HUES6 (cell line): ENCODE results near the gene SHROOM1.

Source experiments
- H3K27ac ChIP-seq: 2 replicates; pipeline ENCODE4 v1.7.0; 2013; ENCODE audit warnings: low read depth, mild to moderate bottlenecking, low read length, inconsistent platforms
- H3K27me3 ChIP-seq: 2 replicates; pipeline ENCODE4 v1.6.1; 2013; ENCODE audit warnings: low read length; ENCODE audit not compliant: control insufficient read depth, insufficient read depth
- H3K36me3 ChIP-seq: 2 replicates; pipeline ENCODE4 v1.6.1; 2013; ENCODE audit warnings: low read length; ENCODE audit not compliant: control insufficient read depth, insufficient read depth
- H3K4me1 ChIP-seq: 2 replicates; pipeline ENCODE4 v1.6.1; 2013; ENCODE audit warnings: low read length; ENCODE audit not compliant: control insufficient read depth, insufficient read depth
- H3K4me3 ChIP-seq: 2 replicates; pipeline ENCODE4 v1.5.1; 2013; ENCODE audit warnings: low read depth, low read length
- H3K9ac ChIP-seq: one replicate; pipeline ENCODE4 v1.6.1; 2013; ENCODE audit warnings: mild to moderate bottlenecking, low read length
- H3K9me3 ChIP-seq: 2 replicates; pipeline ENCODE4 v1.6.1; 2013; ENCODE audit warnings: low read depth, low read length; ENCODE audit not compliant: control insufficient read depth, insufficient read depth

The SHROOM1 gene, protein sequence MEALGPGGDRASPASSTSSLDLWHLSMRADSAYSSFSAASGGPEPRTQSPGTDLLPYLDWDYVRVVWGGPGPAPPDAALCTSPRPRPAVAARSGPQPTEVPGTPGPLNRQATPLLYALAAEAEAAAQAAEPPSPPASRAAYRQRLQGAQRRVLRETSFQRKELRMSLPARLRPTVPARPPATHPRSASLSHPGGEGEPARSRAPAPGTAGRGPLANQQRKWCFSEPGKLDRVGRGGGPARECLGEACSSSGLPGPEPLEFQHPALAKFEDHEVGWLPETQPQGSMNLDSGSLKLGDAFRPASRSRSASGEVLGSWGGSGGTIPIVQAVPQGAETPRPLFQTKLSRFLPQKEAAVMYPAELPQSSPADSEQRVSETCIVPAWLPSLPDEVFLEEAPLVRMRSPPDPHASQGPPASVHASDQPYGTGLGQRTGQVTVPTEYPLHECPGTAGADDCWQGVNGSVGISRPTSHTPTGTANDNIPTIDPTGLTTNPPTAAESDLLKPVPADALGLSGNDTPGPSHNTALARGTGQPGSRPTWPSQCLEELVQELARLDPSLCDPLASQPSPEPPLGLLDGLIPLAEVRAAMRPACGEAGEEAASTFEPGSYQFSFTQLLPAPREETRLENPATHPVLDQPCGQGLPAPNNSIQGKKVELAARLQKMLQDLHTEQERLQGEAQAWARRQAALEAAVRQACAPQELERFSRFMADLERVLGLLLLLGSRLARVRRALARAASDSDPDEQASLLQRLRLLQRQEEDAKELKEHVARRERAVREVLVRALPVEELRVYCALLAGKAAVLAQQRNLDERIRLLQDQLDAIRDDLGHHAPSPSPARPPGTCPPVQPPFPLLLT

GRCh38 chr5:132830436-132831094, at the start of gene SHROOM1:
Gene SHROOM1, minus strand, starts transcription at chr5:132830647. Its CDS starts 4,507 bp downstream, at chr5:132826140.
- H3K27me3 ChIP-seq = peaks cover 65% of the 10 kb centered on the region

DNA sequence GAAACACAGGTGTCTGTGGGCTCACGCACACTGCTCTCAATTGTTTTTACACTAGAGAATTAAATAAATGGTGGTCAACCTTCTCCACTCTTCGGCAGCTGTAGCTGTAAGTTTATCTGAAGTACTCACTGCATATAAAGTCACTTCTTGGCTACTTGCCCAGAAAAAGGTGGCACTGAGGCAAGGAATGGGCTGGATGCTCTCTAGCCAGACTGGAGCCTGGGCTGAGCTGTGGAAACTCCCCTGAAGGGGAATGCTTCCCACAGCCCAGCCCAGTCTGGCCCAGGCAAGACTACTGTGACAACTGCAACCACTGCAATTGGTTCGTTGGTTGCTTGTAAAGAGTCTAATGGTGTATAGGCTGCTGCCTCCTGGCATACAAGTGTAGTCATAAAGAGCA, 47.5 kb upstream of the SHROOM1 start:
- Histone ChIP-seq H3K27ac (no peak overlapping the region), H3K4me3 (no peak overlapping the region), H3K9ac (no peak overlapping the region), H3K9me3 (no peaks in the 10 kb centered on the region), H3K36me3 (peaks cover 83% of the 10 kb centered on the region), H3K4me1 (no peaks in the 10 kb centered on the region), H3K27me3 (no peaks in the 10 kb centered on the region)

More at GRCh38 chr5:132830436-132831094, at the start of gene SHROOM1:
- peaks cover 14% of the 10 kb centered on the region for H3K4me1 ChIP-seq
- peak within 1 kb of the TSS; percentile 65 for H3K9ac ChIP-seq
- peak within 1 kb of the TSS; percentile 68 for H3K4me3 ChIP-seq
- no peak within 1 kb of the TSS for H3K27ac ChIP-seq
- no peaks in the 10 kb centered on the region for H3K36me3 ChIP-seq
- no peaks in the 10 kb centered on the region for H3K9me3 ChIP-seq

- H3K27me3 ChIP-seq = no peaks in the 10 kb centered on the region
- H3K4me1 ChIP-seq = no peaks in the 10 kb centered on the region
- H3K27ac ChIP-seq = no peak overlapping the region
- H3K36me3 ChIP-seq = peaks cover 78% of the 10 kb centered on the region
- no peak overlapping the region for H3K9ac ChIP-seq
- H3K9me3 ChIP-seq = no peaks in the 10 kb centered on the region
- H3K4me3 ChIP-seq = no peak overlapping the region
Observed at GRCh38 chr5:132877466-132877865, 47.0 kb upstream of the SHROOM1 start.

- Histone ChIP-seq H3K27ac (no peak overlapping the region), H3K4me3 (no peak overlapping the region), H3K9ac (no peak overlapping the region), H3K9me3 (no peaks in the 10 kb centered on the region), H3K36me3 (peaks cover 71% of the 10 kb centered on the region), H3K4me1 (no peaks in the 10 kb centered on the region), H3K27me3 (no peaks in the 10 kb centered on the region)
Observed at GRCh38 chr5:132876020-132876759, 45.7 kb upstream of the SHROOM1 start.

DNA sequence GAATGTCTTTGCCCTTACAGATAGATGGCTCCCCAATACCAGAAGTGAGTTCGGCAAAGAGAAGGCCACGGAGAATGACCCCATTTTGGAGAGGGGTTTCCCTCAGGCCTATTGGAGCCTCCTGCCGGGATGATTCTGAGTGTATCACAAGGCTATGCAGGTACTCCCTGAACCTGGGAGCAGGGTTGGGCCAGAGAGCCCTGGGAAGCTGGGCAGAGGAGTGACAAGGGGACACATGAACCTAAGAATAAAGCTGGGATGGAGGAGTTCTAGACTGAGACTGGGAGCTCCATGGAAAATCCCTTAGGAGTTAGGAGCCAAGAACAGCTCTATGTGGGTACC, 43.5 kb upstream of the SHROOM1 start:
- no peak overlapping the region for H3K27ac ChIP-seq
- no peak overlapping the region for H3K9ac ChIP-seq
- no peaks in the 10 kb centered on the region for H3K4me1 ChIP-seq
- peaks cover 60% of the 10 kb centered on the region for H3K36me3 ChIP-seq
- H3K4me3 ChIP-seq = no peak overlapping the region
- H3K9me3 ChIP-seq = no peaks in the 10 kb centered on the region
- no peaks in the 10 kb centered on the region for H3K27me3 ChIP-seq

DNA sequence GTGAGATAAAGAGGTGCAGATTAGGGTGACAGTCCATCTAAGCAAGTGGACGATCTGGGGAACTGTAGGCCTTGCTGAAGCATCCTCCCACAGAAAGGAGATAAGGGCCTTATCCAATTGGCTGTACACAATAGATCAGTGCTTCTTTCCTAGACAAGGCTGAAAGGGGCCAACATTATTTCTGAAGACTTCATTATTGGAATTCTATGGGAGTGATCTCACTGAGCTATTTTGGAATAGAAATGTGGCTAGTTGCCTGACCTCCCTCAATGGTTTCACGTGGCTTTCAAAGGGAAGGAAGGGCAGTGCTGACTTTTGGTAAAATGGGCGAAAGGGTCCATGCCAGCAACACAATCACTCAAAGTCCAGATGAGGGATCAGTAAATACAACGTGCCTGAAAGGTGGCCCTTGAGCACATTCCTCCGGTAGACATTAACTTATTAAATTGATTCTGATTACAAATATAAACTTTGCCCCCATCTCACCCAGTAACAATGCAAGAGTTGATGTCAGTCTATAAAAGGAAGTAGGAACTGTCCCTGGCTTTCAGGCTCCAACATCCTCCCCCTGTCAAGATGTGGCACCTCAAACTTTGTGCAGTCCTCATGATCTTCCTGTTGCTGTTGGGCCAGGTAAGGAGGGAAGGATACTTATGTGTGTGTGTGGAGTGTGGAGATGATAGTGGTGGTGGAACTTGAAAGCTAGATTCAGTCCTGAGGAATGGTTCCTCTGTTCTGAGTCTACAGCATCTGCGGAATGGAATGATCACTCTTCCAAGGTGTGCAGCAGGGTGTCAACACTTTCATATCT, 42.9 kb upstream of the SHROOM1 start, which contains the start of gene LEAP2:
TSS of gene LEAP2 (plus strand) at position 550 of the 811 bp plus-strand sequence. CDS start at position 577, 27 bp downstream.
- H3K27me3 ChIP-seq = no peaks in the 10 kb centered on the region
- H3K27ac ChIP-seq = no peak within 1 kb of the TSS

GRCh38 chr5:132872788-132873118, 42.3 kb upstream of the SHROOM1 start:
- no peaks in the 10 kb centered on the region for H3K27me3 ChIP-seq
- no peak overlapping the region for H3K9ac ChIP-seq
- H3K36me3 ChIP-seq = peaks cover 60% of the 10 kb centered on the region
- no peak overlapping the region for H3K4me3 ChIP-seq
- no peak overlapping the region for H3K27ac ChIP-seq
- no peaks in the 10 kb centered on the region for H3K4me1 ChIP-seq
- no peaks in the 10 kb centered on the region for H3K9me3 ChIP-seq

More for the DNA sequence above, 42.9 kb upstream of the SHROOM1 start, which contains the start of gene LEAP2:
- Histone ChIP-seq H3K4me1 (no peaks in the 10 kb centered on the region), H3K4me3 (no peak within 1 kb of the TSS), H3K9ac (no peak within 1 kb of the TSS), H3K9me3 (no peaks in the 10 kb centered on the region), H3K36me3 (peaks cover 60% of the 10 kb centered on the region)

DNA sequence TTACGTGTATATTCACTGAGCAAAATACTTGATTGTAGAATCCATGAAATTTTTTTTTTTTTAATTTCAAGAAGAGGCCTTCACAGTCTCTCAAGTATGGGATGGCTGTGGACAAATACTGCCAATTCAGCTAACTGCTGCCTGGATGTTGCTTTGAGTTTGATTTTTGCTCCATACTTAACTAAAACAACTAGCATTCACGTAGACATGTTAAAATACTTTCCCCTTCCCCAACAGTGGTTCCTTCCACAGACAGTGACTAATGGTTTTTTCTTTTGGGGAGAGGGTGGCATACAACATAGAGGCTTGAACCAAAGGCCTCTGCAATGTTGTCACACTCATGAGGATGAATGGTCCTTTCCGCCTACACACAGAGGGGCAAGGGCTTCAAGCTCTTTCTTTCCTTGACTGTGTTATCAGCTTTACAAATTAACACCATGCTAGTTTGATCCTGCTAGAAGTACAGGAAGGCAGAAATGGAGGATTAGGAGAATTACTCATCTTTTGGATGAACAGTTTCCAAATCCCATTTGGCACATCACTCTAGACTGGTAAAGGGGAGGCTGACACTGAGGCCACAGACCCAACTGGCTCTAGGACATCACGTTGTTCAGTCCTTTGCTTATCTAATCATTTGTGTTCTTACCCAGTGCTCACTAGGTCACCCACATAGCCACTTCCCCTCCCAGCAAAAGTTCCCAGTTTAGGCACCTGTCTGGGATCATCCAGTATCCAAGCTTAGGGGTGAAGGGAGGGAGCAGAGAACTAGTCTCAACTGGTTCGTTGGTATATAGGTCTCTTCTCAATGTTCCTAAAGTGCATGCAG, 41.2 kb upstream of the SHROOM1 start:
- H3K4me1 ChIP-seq = no peaks in the 10 kb centered on the region
- H3K4me3 ChIP-seq = no peak overlapping the region
- no peak overlapping the region for H3K27ac ChIP-seq
- H3K27me3 ChIP-seq = no peaks in the 10 kb centered on the region
- H3K9me3 ChIP-seq = no peaks in the 10 kb centered on the region
- H3K36me3 ChIP-seq = peaks cover 53% of the 10 kb centered on the region
- no peak overlapping the region for H3K9ac ChIP-seq

GRCh38 chr5:132870801-132871200, 40.4 kb upstream of the SHROOM1 start:
- no peak overlapping the region for H3K9ac ChIP-seq
- H3K9me3 ChIP-seq = no peaks in the 10 kb centered on the region
- peaks cover 2% of the 10 kb centered on the region for H3K4me1 ChIP-seq
- peaks cover 46% of the 10 kb centered on the region for H3K36me3 ChIP-seq
- H3K4me3 ChIP-seq = no peak overlapping the region
- H3K27me3 ChIP-seq = no peaks in the 10 kb centered on the region
- no peak overlapping the region for H3K27ac ChIP-seq
